Measurements from ENCODE around the gene ID2.

Gene ID2

GRCh38 chr2:8681786-8682692, at the start of gene ID2:
Gene ID2 (plus strand): TSS chr2:8682056. CDS start chr2:8682166, 110 bp downstream.
- peak; percentile 98 for DNase-seq (ENCODE audit: low read depth)

GRCh38 chr2:8632755-8633154, 49.1 kb upstream of the ID2 start:
- no peak for DNase-seq (ENCODE audit: low read depth)

- DNase-seq (ENCODE audit: low read depth): no peak
Observed at GRCh38 chr2:8633186-8633734, 48.6 kb upstream of the ID2 start.

GRCh38 chr2:8633735-8634313, 48.0 kb upstream of the ID2 start:
- DNase-seq (ENCODE audit: low read depth): no peak

- DNase-seq (ENCODE audit: low read depth): no peak
Observed at GRCh38 chr2:8634466-8635172, 47.2 kb upstream of the ID2 start.

- no peak for DNase-seq (ENCODE audit: low read depth)
Observed at GRCh38 chr2:8636041-8636491, 45.8 kb upstream of the ID2 start.

- no peak for DNase-seq (ENCODE audit: low read depth)
Observed at GRCh38 chr2:8636721-8637636, 44.9 kb upstream of the ID2 start.

- DNase-seq (ENCODE audit: low read depth): no peak
Observed at GRCh38 chr2:8638327-8638726, 43.5 kb upstream of the ID2 start.

- no peak for DNase-seq (ENCODE audit: low read depth)
Observed at GRCh38 chr2:8639122-8639635, 42.7 kb upstream of the ID2 start.

GRCh38 chr2:8640498-8640897, 41.4 kb upstream of the ID2 start:
- no peak for DNase-seq (ENCODE audit: low read depth)

GRCh38 chr2:8641301-8641965, 40.4 kb upstream of the ID2 start:
- DNase-seq (ENCODE audit: low read depth): no peak

- DNase-seq (ENCODE audit: low read depth): no peak
Observed at GRCh38 chr2:8642366-8643068, 39.3 kb upstream of the ID2 start.

GRCh38 chr2:8643250-8643995, 38.4 kb upstream of the ID2 start:
- no peak for DNase-seq (ENCODE audit: low read depth)

GRCh38 chr2:8643996-8644356, 37.9 kb upstream of the ID2 start:
- DNase-seq (ENCODE audit: low read depth): no peak

GRCh38 chr2:8644605-8645175, 37.2 kb upstream of the ID2 start:
- DNase-seq (ENCODE audit: low read depth): no peak

GRCh38 chr2:8645176-8645831, 36.6 kb upstream of the ID2 start:
- DNase-seq (ENCODE audit: low read depth): no peak

GRCh38 chr2:8646731-8647461, 35.0 kb upstream of the ID2 start:
- no peak for DNase-seq (ENCODE audit: low read depth)

GRCh38 chr2:8647462-8647857, 34.4 kb upstream of the ID2 start:
- DNase-seq (ENCODE audit: low read depth): no peak
